GM21381 (cell line): ENCODE results near the gene MPDZ.

ENCODE experiments used
- ATAC-seq: cut with Tn5 transposase; IDR thresholded peaks from one replicate; pipeline ENCODE4 v1.9.1; 2021; ENCODE audit warnings: mild to moderate bottlenecking, moderate library complexity; ENCODE audit not compliant: unreplicated experiment

The MPDZ gene

GRCh38 chr9:13090628-13091027 is 188.9 kb downstream of the MPDZ start:
- ATAC-seq: no peak

GRCh38 chr9:13089666-13090065 is 189.8 kb downstream of the MPDZ start:
- no peak for ATAC-seq

- ATAC-seq: no peak
These were observed 190.6 kb downstream of the MPDZ start for GRCh38 chr9:13088720-13089427.

GRCh38 chr9:13083963-13084528 is 195.4 kb downstream of the MPDZ start:
- no peak for ATAC-seq

DNA sequence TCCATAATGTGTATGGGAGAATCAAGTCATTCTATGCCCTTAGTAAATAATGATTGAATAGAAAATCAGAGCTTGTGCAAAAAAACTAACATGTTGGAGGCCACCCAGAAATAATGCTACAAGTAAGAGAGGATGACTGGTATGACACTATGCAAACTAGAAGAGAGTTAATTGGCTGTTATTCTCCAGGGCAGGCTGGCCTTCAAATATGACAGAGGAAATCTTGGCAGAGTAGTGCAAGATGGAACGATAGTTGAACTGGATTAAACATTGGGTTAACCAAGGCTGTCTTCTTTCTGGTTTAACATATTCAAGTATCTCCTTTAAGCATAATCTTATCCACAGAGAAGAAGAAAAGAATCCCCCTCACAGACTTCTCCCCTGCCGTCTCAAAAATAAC is 196.1 kb downstream of the MPDZ start:
- no peak for ATAC-seq

DNA sequence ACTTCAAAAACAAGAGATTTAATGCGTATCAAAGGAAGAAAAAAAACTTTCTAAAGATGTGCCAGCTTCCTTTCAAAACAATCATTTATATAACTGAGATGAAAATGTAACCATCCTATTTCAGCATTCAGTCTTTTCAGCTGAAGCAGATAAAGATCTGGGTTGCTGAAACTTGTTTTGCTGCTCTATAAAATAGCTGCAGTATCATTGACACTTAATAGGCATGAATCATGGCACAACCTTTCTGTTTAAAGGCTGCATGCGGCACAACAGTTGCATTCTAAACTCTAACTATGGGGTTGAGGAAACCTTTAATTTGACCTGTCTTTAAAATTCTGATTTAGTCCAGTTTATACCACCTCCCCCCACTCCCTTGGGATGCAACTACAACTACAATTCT is 196.7 kb downstream of the MPDZ start:
- no peak for ATAC-seq

DNA sequence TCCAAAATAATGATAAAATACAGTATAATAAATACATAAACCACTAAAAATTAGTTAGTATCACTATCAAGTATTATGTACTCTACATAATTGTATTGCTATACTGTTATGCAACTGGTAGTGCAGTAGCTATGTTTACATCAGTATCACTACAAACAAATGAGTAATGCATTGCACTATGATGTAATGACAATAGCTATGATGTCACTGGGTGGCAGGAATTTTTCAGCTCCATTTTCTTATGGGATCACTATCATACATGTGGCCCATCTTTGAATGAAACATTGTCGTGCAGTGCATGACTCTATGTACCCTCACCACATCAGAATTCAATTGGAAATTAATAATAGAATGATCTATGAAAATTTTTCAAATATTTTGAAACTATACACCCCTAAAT is 201.3 kb downstream of the MPDZ start:
- ATAC-seq: no peak

GRCh38 chr9:13076616-13077015 is 202.9 kb downstream of the MPDZ start:
- no peak for ATAC-seq

GRCh38 chr9:13071921-13072320 is 207.6 kb downstream of the MPDZ start:
- no peak for ATAC-seq

DNA sequence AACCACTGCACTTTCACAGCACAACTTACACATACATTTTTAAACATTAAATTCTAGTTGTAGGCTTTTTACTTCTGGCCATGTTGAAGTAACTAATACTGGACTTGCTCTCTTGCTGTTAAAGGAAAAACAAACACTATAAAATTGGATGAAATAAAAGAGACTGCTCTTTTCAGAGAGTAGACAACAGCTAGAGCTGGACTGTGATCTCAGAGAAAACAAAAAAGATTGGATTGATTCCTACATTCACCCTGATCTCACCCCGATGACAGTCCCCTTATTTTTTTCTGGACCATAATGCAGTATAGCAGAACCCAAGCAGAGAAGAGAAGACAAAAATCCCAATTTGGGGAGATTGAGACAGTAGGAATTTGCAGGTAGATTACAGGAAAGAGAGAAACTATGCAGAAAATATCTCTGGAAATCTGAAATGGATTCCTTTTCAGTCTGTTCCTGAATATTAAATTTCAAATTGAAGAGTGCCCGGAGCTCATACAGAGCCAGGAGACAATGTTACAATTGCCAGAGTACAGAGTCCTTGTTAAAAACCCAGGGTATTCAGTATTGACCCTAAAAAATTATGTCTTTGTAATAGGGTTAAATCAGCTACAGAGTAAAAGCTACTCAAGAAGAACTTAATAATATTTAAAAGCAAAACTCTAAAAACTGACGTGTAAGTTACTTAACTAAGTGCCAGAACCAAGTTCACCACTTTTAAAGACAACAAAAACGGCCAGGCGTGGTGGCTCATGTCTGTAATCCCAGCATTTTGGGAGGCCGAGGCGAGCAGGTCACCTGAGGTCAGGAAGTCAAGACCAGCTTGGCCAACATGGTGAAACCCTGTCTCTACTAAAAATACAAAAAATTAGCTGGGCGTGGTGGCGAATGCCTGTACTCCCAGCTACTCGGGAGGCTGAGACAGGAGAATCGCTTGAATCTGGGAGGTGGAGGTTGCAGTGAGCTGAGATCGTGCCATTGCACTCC is 208.6 kb downstream of the MPDZ start:
- no peak for ATAC-seq

DNA sequence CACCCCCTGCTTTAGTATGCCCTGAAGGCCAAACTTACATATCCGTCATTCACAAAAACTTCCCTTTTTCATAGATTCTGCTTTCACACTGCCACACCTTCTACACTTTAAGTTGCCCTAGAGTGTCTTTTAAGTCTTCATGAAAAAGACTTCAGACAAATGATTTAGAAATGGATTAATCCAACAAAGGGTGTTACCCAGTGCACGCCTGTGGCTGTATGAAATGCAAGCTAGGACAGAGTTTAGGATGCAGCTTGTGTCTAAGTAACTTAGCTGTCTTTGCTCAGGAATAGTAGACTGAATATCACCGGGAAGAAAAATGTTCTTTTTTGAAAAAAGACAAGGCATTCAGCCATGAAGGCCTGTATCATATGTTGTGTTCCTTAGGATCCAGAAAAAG is 210.0 kb downstream of the MPDZ start:
- no peak for ATAC-seq

- no peak for ATAC-seq
These were observed 214.8 kb downstream of the MPDZ start for GRCh38 chr9:13064676-13065075.

DNA sequence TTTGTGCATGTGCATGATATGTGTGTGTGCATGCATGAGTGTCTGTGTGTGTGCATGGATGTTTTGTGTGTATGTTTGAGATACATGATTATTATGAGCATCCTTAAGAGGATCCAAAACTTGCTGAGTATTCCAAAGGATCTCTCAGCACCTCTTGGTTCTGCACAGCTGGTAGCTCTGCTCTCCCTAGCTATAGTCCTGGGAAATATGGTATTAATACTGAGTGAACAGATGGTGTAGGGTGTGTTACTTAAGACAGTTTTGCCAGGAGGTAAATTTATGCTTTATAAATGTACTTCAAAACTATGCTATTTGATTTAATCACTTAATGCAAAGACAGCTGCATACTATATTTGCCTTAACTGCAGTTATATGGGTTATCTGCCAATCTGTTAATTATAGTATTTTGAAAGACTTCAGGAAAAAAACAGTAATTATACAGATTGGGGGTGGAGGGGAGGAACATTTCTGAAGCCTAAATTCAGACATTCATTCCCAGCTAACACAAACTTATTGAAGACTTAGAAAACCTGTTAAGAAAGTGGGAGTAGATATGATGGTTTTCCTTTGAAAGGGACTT is 215.5 kb downstream of the MPDZ start:
- no peak for ATAC-seq

- ATAC-seq: no peak
These were observed 218.1 kb downstream of the MPDZ start for GRCh38 chr9:13061390-13061789.
